Lung microvascular endothelial cell (primary cell): ENCODE results near the gene MAPKBP1. TPM values are rescaled to one million over a fixed set of nuclear protein-coding genes. Genes with fewer than 3 reads are reported as not detected.

ENCODE experiments used
- DNase-seq, 2 donors: peaks; one replicate each; pipeline versions ENCODE4 v3.0.0 to v3.0.0-alpha.2; 2010; ENCODE audit warnings: low read depth in 2 of 2
- total RNA-seq: library from RNA; depleted of rRNA; stranded (reverse); fragments of >200 nt; gene quantifications from 2 replicates; pipeline ENCODE4 v1.2.1, GENCODE V29; 2014

Gene MAPKBP1
- total RNA-seq, 1 donor from 2014 or later = 7.1 TPM

- DNase-seq = no peak
Measured at GRCh38 chr15:41782371-41783282, 8.3 kb downstream of the MAPKBP1 start.

- no peak for DNase-seq
Measured at GRCh38 chr15:41783296-41783695, 9.0 kb downstream of the MAPKBP1 start.

- DNase-seq = no peak
Measured at GRCh38 chr15:41788262-41788661, 14.0 kb downstream of the MAPKBP1 start.

GRCh38 chr15:41789236-41789635, 15.0 kb downstream of the MAPKBP1 start:
- DNase-seq = no peak

GRCh38 chr15:41789662-41790061, 15.4 kb downstream of the MAPKBP1 start:
- DNase-seq = no peak

GRCh38 chr15:41790169-41790568, 15.9 kb downstream of the MAPKBP1 start:
- DNase-seq = no peak

- peak; percentile 46 to 73 for DNase-seq
Measured at GRCh38 chr15:41790756-41791546, 16.7 kb downstream of the MAPKBP1 start.

GRCh38 chr15:41791547-41791937, 17.3 kb downstream of the MAPKBP1 start:
- no peak for DNase-seq

GRCh38 chr15:41792000-41792637, 17.8 kb downstream of the MAPKBP1 start:
- DNase-seq = no peak

- DNase-seq = no peak
Measured at GRCh38 chr15:41794081-41794480, 19.8 kb downstream of the MAPKBP1 start.

GRCh38 chr15:41795996-41796856, 21.9 kb downstream of the MAPKBP1 start:
- peak; percentile 30 to 79 for DNase-seq

- DNase-seq = no peak
Measured at GRCh38 chr15:41797201-41797944, 23.1 kb downstream of the MAPKBP1 start.

- no peak for DNase-seq
Measured at GRCh38 chr15:41798607-41799487, 24.6 kb downstream of the MAPKBP1 start.

- DNase-seq = no peak
Measured at GRCh38 chr15:41799488-41799805, 25.2 kb downstream of the MAPKBP1 start.

GRCh38 chr15:41801185-41801584, 26.9 kb downstream of the MAPKBP1 start:
- no peak for DNase-seq

- DNase-seq = peak in 1 of 2 donors; percentile 33
Measured at GRCh38 chr15:41801850-41802455, 27.7 kb downstream of the MAPKBP1 start.

- DNase-seq = peak in 1 of 2 donors; percentile 21
Measured at GRCh38 chr15:41804361-41804760, 30.1 kb downstream of the MAPKBP1 start.

GRCh38 chr15:41804916-41805666, 30.8 kb downstream of the MAPKBP1 start:
- peak; percentile 49 to 59 for DNase-seq
